ENCODE data around the gene ARRDC5.

GRCh38 chr19:4914736-4915501 is 12.2 kb upstream of the ARRDC5 start:
- TF ChIP-seq CTCF (IDR thresholded peaks at IDR 0.05; ENCODE audit: poor library complexity) (no peak), EZH2 (IDR thresholded peaks at IDR 0.05; ENCODE audit: borderline replicate concordance) (no peak)

All from hepatocyte (in vitro differentiated cells).